Memory B cell (primary cell): ENCODE measurements around the gene ARID3C.
A peak's percentile ranks its signal among the peaks of the same experiment; 100 is the strongest.

Source experiments
- ATAC-seq: fragments of 150-1000 bp; cut with Tn5 transposase; 2 replicates; pipeline ENCODE4 v1.10.0; 2021; ENCODE audit warnings: low read depth, mild to moderate bottlenecking, moderate library complexity
- DNase-seq, 2 donors: peaks; one replicate each; pipeline ENCODE4 v3.0.0; 2022; ENCODE audit warnings: low spot score in 2 of 2
- H3K27ac Mint-ChIP-seq: one replicate; pipeline ENCODE4 v1.8.0; 2022; ENCODE audit warnings: mild to moderate bottlenecking, moderate library complexity, mixed read lengths
- H3K27me3 Mint-ChIP-seq: one replicate; pipeline ENCODE4 v1.8.0; 2022; ENCODE audit warnings: mixed read lengths
- H3K36me3 Mint-ChIP-seq: one replicate; pipeline ENCODE4 v1.8.0; 2022; ENCODE audit warnings: mild to moderate bottlenecking, mixed read lengths
- H3K4me1 Mint-ChIP-seq: one replicate; pipeline ENCODE4 v1.8.0; 2022; ENCODE audit warnings: mixed read lengths
- H3K4me3 Mint-ChIP-seq: one replicate; pipeline ENCODE4 v1.8.0; 2022; ENCODE audit warnings: mild to moderate bottlenecking, moderate library complexity, mixed read lengths
- H3K9me3 Mint-ChIP-seq: one replicate; pipeline ENCODE4 v1.8.0; 2022; ENCODE audit warnings: mixed read lengths

ARID3C gene

GRCh38 chr9:34575862-34576596 lies 52.8 kb downstream of the ARID3C start:
- DNase-seq (no peak), ATAC-seq (no peak)
- Mint-ChIP-seq H3K4me3 (no peak overlapping the region), H3K9me3 (no peaks in the 10 kb centered on the region), H3K36me3 (no peaks in the 10 kb centered on the region), H3K27me3 (peaks cover 36% of the 10 kb centered on the region), H3K27ac (no peak overlapping the region), H3K4me1 (peaks cover 16% of the 10 kb centered on the region)

- Mint-ChIP-seq H3K9me3 (no peaks in the 10 kb centered on the region), H3K27me3 (peaks cover 32% of the 10 kb centered on the region), H3K36me3 (no peaks in the 10 kb centered on the region), H3K4me3 (no peak overlapping the region), H3K27ac (no peak overlapping the region), H3K4me1 (peaks cover 16% of the 10 kb centered on the region)
- DNase-seq (no peak), ATAC-seq (no peak)
Measured at GRCh38 chr9:34575241-34575640, 53.6 kb downstream of the ARID3C start.

GRCh38 chr9:34574571-34574970 lies 54.3 kb downstream of the ARID3C start:
- no peak for DNase-seq
- Mint-ChIP-seq H3K36me3 (no peaks in the 10 kb centered on the region), H3K27me3 (peaks cover 32% of the 10 kb centered on the region), H3K4me1 (peaks cover 16% of the 10 kb centered on the region), H3K9me3 (no peaks in the 10 kb centered on the region), H3K4me3 (no peak overlapping the region), H3K27ac (no peak overlapping the region)
- ATAC-seq = no peak

- H3K27me3 Mint-ChIP-seq = peaks cover 26% of the 10 kb centered on the region
- peaks cover 10% of the 10 kb centered on the region for H3K4me1 Mint-ChIP-seq
- no peak overlapping the region for H3K27ac Mint-ChIP-seq
- H3K9me3 Mint-ChIP-seq = no peaks in the 10 kb centered on the region
- H3K4me3 Mint-ChIP-seq = no peak overlapping the region
- no peak for DNase-seq
- no peaks in the 10 kb centered on the region for H3K36me3 Mint-ChIP-seq
- no peak for ATAC-seq
Measured at GRCh38 chr9:34573599-34574325, 55.1 kb downstream of the ARID3C start.

- H3K27ac Mint-ChIP-seq = no peak overlapping the region
- peaks cover 9% of the 10 kb centered on the region for H3K4me1 Mint-ChIP-seq
- no peak overlapping the region for H3K4me3 Mint-ChIP-seq
- no peaks in the 10 kb centered on the region for H3K9me3 Mint-ChIP-seq
- ATAC-seq (no peak), DNase-seq (no peak)
- H3K36me3 Mint-ChIP-seq = no peaks in the 10 kb centered on the region
- H3K27me3 Mint-ChIP-seq = peaks cover 29% of the 10 kb centered on the region
Measured at GRCh38 chr9:34572628-34573027, 56.2 kb downstream of the ARID3C start.

GRCh38 chr9:34572092-34572491 lies 56.8 kb downstream of the ARID3C start:
- ATAC-seq = peak; percentile 59

GRCh38 chr9:34571481-34571810 lies 57.4 kb downstream of the ARID3C start:
- Mint-ChIP-seq H3K27ac (no peak overlapping the region), H3K36me3 (no peaks in the 10 kb centered on the region), H3K27me3 (peaks cover 32% of the 10 kb centered on the region), H3K4me3 (no peak overlapping the region), H3K4me1 (peaks cover 3% of the 10 kb centered on the region), H3K9me3 (no peaks in the 10 kb centered on the region)
- DNase-seq (no peak), ATAC-seq (no peak)

More at GRCh38 chr9:34572092-34572491, 56.8 kb downstream of the ARID3C start:
- Mint-ChIP-seq H3K36me3 (no peaks in the 10 kb centered on the region), H3K4me3 (no peak overlapping the region), H3K9me3 (no peaks in the 10 kb centered on the region), H3K4me1 (peaks cover 4% of the 10 kb centered on the region), H3K27ac (no peak overlapping the region), H3K27me3 (peaks cover 29% of the 10 kb centered on the region)
- no peak for DNase-seq
